ENCODE measurements around the gene EDEM2.
A peak's percentile ranks its signal among the peaks of the same experiment; 100 is the strongest.
"Not testable (repeated sequence)": the region's sequence is repeated elsewhere in the genome, so short reads cannot be mapped to it uniquely, and the experiment has no call there.

The EDEM2 gene

DNA sequence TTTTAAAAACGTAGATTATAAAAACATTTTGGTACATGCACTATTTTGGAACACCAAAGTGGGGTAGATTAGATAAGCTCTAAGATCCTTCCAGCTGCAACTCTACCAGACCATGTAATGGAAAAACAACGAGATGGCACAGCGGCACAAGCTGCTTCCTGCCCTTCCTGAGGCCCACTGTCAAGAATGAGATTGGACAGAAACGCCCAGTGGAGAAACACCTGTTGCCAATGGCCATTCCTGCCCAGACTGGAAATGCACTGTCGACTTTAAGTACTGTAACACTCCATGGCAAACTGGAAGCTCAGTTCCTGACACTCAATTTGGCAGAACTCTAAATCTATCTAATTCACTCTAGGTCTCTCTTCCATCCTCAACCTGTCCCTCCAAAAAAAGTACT is 21.4 kb downstream of the EDEM2 start:
- no peak for DNase-seq

DNA sequence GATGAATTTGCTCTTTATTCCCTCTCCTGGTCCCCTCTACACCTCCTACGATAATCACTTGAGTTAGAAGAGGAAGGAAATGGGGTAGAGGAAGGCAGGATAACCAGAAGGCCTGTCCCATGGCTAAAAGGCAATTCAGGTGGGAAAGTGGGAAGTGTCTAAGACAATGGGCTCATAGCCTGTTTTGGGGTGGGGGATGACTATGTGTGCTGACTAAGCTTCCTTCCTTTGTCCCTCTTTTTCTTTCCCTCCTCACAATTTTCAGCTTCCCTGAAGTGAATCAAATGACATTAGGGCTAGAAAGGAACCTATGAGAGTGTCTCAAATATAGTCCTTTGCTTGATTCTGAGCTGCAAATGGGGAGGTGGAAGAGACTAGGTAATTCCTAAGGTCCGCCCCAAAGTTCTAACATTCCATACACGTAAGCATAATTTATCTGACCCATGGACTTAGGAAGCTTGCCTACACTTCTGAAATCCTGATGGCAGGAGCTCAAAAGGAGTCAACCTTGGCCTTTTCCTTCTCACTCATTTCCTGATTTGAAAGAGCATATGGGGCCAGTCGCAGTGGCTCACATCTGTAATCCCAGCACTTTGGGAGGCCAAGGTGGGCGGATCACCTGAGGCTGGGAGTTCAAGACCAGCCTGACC is 24.3 kb downstream of the EDEM2 start:
- DNase-seq = no peak

DNA sequence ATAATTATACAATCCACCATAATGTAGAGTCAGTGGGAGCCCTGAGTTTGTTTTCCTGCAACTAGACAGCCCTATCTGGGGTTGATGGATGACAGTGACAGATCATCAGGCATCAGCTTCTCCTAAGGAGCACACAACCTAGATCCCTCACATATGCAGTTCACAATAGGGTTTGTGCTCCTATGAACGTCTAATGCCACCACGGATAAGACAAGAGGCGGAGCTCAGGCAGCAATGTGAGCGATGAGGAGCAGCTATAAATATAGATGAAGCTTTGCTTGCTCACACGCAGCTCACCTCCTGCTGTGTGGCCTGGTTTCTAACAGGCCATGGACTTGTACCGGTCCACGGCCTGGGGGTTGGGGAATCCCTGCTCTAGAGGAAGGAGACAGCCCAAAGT is 25.9 kb downstream of the EDEM2 start:
- no peak for DNase-seq

DNA sequence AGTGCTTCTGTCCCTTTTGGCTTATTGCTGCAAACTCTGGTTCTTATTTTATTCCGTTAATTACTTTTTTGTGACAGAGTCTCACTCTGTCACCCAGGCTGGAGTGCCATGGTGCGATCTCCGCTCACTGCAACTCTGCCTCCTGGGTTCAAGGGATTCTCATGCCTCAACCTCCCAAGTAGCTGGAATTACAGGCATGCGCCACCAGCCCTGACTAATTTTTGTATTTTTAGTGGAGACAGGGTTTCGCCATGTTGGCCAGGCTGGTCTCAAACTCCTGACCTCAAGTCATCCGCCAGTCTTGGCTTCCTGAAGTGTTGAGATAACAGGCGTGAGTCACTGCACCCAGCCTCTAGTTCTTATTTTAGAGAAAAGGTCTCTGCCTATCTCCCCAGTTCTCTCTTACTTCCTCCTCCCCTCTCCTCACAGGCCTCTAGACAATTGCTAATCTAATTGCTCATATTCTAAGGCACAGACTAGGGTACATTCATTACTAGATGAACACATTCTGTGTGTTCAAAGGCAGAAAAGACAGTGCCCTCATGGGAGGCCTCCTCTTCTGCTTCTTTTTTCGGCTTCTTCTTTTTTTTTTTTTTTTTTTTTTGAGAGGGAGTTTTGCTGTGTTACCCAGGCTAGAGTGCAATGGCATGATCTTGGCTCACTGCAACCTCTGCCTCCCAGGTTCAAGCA is 27.0 kb downstream of the EDEM2 start:
- peak; percentile 75 to 89 for DNase-seq

DNA sequence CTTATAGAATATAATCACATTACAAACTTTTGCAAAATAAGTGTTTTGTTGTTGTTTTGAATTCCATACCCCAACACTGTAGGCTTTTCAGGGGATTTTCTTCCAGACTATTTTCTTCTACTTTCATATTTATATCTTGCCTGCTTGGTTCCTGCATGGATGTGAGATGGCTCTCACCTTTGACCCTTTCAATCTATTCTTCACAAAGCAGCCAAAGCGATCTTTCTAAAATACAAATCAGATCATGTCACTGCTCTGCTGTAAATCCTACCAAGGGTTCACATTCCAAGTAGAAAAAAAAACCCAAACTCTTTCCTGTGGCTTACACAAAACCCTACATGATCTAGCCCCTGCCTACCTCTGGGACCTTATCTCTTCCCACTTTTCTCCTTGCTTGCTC is 29.5 kb downstream of the EDEM2 start:
- DNase-seq = no peak

DNA sequence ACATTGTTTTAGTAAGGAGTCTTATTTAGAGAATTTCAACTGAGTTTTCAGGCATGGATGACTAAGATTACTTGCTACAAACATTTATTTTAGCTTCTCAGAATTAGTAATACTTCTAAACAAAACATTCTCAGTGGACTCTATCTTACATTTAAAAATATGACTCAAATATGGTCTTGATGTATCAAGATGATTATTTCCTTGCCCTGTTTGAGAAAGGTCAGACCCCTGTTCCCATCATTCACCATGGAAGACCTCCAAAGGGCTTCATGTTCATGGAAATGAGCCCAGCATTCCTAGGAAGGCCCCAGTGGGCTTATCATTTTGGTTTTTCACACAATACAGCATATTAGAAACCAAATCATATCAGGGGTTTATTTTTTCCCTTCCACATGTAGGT is 29.9 kb downstream of the EDEM2 start:
- DNase-seq = no peak

DNA sequence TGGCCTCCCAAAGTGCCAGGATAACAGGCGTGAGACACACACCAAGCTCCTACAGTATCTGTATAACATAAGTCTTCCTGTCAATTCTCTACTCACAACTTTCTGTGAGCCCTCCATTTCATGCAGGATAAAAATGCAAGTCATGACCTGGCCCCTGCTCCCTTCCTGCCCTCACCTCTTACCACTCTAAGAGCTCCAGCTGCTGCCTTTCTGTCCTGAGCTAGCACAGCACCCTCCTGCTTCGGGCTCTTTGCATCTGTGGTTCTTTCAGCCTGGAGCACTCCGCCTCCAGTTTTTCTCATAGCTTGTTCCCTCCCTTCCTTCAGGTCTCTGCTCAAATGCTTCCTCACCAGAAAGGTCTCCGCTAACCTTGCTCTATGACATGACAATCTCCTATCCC is 30.9 kb downstream of the EDEM2 start:
- no peak for DNase-seq

DNA sequence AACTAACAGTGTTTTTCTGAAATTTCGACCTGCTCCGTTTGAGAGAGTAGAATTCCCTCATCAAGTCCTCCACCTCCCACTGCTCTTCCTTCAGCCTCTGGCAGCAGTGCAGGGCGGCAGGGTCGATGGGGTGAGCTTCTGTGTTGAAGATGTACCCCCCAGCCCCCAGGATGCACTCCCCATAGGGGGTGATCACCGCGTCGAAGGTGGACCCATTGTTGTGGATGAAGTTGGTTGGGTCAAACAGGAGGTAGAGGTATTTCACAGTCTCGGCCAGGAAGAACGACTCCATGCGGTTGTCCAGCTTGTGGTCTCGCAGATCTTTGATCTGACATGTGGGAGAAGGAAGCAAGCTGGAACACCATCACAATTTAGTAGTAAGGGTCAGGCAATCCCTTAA is 31.5 kb downstream of the EDEM2 start:
- no peak for DNase-seq

DNA sequence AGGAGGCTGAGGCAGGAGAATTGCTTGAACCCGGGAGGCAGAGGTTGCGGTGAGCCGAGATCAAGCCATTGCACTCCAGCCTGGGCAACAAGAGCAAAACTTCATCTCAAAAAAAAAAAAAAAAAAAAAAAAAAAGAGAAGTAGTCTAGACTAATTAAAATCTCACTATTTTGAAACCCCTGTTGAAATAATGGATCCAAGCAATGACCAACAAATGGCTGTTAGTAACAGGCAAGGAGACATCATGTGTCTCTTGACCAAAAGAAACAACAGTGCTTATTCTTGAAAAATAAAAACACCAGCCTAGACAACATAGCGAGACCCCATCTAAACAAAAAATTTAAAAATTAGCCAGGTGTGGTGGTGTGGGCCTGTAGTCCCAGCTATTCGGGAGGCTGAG is 34.9 kb downstream of the EDEM2 start:
- not testable (repeated sequence) for DNase-seq

DNA sequence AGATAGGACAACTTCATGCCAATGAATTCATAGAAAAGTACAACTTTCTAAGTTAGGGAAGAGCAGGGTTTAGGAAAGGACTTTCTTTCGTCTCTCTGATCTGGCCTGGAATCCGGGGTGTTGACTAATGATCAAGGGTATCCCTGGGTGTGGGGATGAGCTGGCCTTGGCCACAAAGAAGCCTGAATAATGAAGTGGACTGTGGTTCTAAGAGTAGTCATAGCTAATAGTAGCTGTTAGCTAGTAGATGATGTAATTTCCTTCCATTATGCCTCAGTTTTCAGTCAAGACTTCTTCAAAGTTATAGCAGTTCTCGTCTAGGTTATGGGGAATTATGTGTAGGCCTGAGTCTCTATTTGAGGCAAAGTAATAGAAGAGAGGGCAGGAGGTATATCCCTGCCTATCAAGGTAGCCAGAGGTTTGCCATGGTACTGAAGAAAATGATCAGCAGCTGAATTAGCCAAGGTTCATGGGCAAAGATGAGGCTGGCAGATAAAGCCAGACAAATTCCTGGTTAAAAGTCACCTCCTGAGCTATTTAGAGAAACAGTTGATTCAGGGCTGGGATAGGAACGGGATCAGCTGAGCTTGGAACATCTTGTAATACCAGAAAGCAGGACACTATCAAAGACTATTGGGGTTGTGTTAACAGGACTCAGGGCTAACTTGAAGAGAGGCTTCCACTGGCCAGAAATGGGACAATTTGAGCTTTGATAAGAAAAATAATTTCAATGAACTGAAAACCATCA is 35.8 kb downstream of the EDEM2 start:
- peak; percentile 52 to 67 for DNase-seq

DNA sequence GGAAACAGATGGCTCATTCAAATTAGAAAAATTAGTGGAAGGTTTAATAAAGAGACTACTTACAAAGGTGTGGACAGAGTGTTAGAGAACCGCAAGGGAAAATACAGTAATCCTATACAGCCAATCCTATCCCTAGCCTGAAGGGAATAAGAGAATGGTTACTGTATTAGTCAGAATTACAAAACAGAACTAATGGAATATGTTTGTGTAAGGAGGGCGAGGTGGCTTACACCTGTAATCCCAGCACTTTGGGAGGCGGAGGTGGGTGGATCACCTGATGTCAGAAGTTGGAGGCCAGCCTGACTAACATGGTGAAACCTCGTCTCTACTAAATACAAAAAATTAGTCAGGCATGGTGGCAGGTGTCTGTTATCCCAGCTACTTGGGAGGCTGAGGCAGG is 38.2 kb downstream of the EDEM2 start:
- no peak for DNase-seq

DNA sequence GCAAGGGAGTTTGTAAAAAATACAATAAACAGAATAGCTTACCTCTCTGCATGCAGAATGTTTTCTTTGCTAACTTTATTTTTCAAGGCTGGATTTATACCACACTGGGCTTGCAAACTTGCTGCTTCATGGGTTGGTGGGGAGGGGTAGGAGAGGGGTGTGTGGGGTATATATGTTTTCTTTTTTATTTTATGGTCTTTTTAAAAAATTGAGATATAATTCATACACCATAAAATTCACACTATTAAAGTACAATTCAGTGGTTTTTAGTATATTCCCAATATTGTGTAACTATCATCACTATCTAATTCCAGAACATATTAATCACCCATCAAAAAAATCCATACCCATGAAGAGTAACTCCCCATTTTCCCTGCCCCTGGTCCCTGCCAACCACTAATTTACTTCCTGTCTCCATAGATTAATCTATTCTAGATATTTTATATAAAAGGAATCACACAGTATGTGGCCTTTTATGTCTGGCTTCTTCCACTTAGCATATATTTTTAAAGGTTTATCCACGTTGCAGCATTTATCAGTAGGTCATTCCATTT is 40.2 kb downstream of the EDEM2 start:
- DNase-seq = no peak

DNA sequence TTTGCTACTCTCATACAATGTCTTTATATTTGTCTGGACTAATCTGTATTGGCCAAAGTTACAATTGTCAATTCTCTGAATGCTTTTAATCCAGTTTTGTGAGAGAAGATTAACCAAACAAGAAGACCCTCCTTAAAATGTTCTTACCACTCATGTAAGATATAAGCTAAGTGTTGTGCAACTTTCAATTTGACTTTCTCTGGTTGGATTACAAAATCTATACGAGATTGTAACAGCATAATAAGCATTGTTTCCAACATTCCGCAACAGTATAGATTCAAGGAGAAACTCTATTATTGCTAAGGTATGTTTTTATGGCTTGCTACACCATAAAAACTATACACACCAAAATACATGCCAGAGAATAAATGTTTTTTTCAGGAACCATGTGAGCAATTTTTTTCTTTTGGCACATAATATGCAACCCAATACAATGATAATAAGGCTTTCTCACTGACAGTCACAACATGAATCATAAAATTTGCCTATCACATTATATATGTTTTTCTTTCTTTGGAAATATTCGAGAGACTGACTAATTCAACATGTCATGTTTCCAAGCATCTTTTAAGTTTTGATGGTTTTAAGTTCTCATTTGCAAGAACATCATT is 42.3 kb downstream of the EDEM2 start:
- DNase-seq = no peak

DNA sequence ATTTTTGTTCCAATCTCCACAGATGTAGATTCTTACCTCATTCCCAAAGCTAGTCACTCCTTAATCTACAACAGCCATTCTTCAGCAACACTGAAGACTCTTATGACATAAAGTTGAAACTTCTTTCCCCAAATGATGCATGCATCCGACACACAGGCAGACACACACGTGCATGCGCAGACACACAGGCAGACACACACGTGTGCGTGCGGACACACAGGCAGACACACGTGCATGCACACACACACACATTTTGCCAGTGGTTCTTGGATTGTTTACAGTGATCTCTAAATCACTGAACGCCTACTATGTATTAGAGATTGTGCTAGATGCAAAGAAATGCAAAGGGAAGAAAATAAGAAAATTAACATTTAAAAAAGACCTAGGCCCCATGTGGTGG is 45.5 kb downstream of the EDEM2 start:
- DNase-seq = no peak

DNA sequence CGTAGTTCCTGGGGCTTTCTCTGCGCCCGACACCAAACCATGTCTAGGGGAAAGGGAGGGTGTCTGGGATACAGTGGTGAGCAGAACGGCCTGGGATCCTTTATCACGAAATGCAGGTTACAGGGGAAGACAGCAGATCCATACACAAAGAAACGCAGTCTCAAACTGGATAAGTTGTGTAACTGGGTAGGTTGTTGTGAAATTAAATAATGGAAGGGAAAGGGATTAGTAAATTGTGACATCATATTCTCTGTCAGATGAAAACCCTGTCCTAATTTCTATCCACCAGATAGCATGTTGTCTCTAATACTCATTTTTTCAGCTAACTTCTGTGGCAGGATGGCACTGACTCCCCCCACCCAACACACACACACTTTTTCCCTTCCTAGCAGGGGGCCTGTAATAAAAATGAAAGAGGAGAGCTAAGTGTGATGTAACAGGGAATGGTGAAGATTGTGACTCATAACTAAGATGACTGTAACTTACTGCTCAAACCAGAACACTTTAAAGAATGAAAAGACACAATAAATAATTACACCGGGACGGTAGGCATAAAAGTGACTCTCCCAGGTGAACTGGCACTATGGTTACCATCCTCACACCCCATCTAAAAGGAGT is 53.8 kb downstream of the EDEM2 start:
- DNase-seq = peak; percentile 45 to 46

DNA sequence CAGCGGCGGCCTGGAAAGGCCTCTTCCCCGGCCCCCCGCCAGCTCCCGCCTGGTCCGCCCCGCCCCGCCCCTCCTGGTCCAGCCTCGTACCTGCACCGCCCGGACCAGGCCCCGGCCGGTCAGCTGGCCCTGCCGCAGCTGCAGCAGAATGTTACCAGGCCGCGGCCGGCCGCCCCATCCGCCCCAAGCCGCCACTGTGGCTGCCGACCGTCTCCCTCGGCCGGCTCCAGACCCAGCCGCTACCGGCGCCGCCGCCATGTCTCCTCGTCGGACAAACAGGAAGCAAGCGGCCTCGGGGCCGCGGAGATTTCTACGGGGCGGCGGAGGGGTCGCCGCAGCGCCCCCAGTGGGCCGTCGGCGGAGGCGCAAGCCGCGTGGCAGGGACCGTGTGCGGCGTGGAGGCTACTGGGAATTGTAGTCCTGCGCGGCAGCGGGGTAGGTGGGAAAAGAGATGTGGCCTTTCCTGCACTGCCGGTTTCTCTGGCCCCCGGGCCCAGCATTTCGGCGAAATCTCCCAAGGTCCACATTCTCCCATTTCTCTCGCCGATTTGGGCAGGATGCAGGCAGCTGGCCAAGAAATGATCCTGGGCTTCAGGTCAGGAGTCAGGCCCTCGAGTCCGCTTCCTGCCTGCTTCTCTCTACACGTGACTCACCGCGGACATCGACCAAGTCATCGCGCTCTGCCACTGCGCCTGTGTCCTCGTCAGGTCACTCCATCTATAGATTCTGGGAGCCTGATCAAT is 54.4 kb downstream of the EDEM2 start, which contains the start of gene TRPC4AP:
TRPC4AP (minus strand) TSS at position 284 of the 743 bp plus-strand sequence; CDS start at position 258, 26 bp downstream.
- peak; percentile 84 to 95 for DNase-seq

DNA sequence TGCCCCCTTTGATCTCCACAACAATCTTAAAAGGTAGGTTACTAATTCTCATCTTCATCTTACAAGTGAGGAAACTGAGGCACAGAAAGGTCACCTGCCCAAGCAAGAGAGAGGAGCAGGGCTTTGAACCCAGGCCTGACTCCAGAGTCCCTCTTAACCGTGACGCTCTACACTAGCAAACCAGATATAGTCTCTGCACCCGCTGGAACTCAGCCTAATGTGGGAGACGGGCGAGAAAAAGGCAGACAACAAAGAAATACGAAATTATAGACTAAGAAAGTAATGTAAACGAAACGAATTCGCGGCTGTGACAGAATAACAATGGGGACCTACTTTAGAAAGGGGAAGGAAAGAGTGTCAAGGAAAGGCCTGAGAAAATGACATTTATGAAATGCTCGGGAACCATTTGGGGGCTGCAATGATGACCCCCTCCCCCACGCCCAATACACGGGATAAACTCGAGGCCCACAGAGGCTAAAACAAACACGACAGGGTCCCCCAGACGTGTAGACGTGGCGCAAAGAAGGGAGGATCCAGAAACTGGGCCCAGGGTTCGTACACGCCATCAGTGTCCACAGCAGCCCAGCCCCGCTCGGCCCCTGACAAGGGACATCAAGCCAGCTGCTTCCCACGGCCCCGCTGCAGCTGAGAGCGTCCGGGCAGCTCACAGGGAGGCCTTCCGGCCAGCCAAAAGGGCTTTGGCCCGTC is 55.2 kb downstream of the EDEM2 start:
- DNase-seq = peak; percentile 12 to 27

DNA sequence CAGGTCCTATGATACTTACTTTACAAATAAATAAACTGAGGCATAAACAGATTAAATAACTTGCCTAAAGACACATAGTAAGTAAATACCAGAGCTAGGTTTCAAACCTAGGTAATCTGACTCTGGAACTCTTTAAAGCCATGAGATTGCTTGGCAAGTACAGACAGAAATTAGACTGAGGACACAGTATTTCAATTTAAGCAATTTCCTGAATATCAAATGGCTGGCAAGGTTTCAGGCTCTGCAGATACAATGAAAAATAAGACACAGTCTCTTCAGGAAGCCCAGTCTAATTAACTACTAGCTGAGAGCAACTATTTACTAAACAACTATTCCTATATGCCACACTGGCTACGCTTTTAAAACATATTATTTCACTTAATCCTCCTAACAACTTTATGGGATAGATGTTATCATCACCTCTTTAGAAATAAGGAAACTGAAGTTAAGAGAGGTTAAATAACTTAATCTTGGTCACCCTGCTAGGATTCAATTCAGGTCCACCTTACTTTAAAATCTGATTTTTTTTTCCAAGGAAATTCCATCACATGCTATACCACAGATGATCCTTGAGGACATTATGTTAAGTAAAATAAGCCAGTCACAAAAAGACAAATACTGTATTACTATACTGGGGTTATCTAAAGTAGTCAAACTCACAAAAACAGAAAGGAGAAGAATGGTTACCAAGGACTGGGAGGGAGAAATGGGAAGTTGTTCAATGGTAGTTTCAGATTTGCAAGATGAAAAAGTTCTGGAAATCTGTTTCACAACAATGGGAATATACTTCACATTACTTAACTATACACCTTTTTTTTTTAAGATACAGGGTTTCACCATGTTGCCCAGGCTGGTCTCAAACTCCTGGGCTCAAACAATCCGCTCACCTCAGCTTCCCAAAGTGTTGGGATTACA is 58.6 kb downstream of the EDEM2 start:
- DNase-seq = peak; percentile 51 to 65

DNA sequence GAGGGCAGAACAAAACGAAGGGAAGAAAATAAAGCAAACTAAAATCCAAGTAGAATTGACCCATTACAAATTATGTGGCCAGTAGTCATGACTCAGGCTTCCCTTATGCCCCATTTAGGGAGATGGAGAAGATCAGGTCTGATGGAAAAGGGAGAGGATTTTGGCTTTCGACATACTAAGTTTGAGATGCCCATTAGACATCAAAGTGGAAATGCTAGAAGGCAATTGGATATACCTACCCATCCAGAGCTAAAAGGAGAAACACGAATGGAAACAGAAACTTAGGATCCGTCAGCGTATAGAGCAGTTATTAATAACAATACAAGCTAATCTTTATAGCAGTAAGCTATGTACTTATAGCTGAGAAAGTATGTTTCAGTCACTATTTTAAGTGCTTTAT is 59.3 kb downstream of the EDEM2 start:
- no peak for DNase-seq

DNA sequence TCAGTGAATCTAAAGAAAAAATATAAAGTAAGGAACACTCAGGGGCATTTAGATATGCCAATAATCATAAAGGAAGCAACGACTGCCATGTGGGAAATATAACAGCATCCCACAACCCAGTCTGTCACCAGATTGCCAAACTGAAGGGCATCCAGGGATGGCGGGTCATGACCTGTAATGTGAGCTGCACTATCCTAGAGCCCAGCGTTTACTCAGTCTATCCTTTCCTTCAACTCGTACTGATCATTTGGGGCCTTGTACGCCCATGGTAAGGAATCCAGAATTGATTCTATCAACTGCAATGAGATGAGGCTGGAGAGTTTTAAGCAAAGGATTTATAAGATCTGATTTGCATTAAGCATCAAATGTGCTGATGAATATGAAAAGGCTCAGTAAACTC is 59.8 kb downstream of the EDEM2 start:
- DNase-seq = no peak

Data from inflammatory macrophage treated with lipopolysaccharide for 1 hour (primary cell).